ENCODE measurements around the gene MUC2. TPM values are rescaled to one million over a fixed set of nuclear protein-coding genes. Genes with fewer than 3 reads are reported as not detected.

Gene MUC2
- total RNA-seq, 1 experiment from 2014 or later = not detected

- H3K27me3 ChIP-seq (replicated peaks; ENCODE audit: insufficient read depth, low read depth, low read length, poor library complexity) = no peaks in the 10 kb centered on the region
- intact Hi-C loops (cut with micrococcal nuclease; ENCODE audit: unreplicated experiment) = no loop called here
- H3K27ac ChIP-seq (ENCODE audit: low read depth, low read length, poor library complexity, severe bottlenecking) = no peak overlapping the region
- no peaks in the 10 kb centered on the region for H3K4me1 ChIP-seq (ENCODE audit: insufficient read depth, low read length, poor library complexity, severe bottlenecking)
- TF ChIP-seq CTCF (conservative IDR thresholded peaks at IDR 0.05; ENCODE audit: low read depth, low read length) (no peak), EZH2 (IDR thresholded peaks at IDR 0.05; ENCODE audit: borderline replicate concordance, low read depth, low read length, poor library complexity, severe bottlenecking) (no peak)
- POLR2A ChIA-PET (ENCODE audit: low non-redundant PET) = no interaction called here
- no peak overlapping the region for H3K4me3 ChIP-seq (ENCODE audit: low read depth, low read length, poor library complexity, severe bottlenecking)
- H3K36me3 ChIP-seq (ENCODE audit: insufficient read depth, low read length, poor library complexity, severe bottlenecking) = no peaks in the 10 kb centered on the region
- CTCF ChIA-PET = no interaction called here
- no peak for DNase-seq (ENCODE audit: low spot score)
- BruUV-seq (replicated peaks) = no TSS peak
- no peaks in the 10 kb centered on the region for H3K9me3 ChIP-seq (ENCODE audit: low read depth, low read length, poor library complexity, severe bottlenecking)
These were observed 44.6 kb upstream of the MUC2 start for GRCh38 chr11:1030086-1030485.

DNA sequence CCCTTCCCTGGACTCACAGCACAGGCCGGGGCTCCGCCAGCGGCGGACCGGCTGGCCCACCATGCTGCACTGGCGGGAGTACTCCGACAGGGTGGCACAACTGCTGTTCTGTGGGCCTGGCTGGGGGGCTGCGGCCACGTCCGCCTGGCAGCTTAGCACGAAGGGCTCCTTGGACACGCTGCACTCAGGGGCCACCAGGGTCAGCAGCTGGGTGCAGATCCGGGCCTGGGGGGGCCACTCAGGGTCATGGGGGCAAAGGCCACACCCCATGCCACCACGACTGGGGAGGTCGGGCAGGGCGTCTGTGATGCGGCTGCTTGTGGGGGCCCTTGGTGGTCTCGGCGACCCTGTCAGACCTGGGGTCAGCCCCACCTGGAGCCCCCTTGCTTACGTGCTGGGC lies 44.1 kb upstream of the MUC2 start:
- Histone ChIP-seq H3K4me1 (ENCODE audit: insufficient read depth, low read length, poor library complexity, severe bottlenecking) (no peaks in the 10 kb centered on the region), H3K27me3 (replicated peaks; ENCODE audit: insufficient read depth, low read depth, low read length, poor library complexity) (no peaks in the 10 kb centered on the region), H3K9me3 (ENCODE audit: low read depth, low read length, poor library complexity, severe bottlenecking) (no peaks in the 10 kb centered on the region), H3K4me3 (ENCODE audit: low read depth, low read length, poor library complexity, severe bottlenecking) (no peak overlapping the region), H3K36me3 (ENCODE audit: insufficient read depth, low read length, poor library complexity, severe bottlenecking) (no peaks in the 10 kb centered on the region), H3K27ac (ENCODE audit: low read depth, low read length, poor library complexity, severe bottlenecking) (no peak overlapping the region)
- POLR2A ChIA-PET (ENCODE audit: low non-redundant PET) = no interaction called here
- TF ChIP-seq EZH2 (IDR thresholded peaks at IDR 0.05; ENCODE audit: borderline replicate concordance, low read depth, low read length, poor library complexity, severe bottlenecking) (no peak), CTCF (conservative IDR thresholded peaks at IDR 0.05; ENCODE audit: low read depth, low read length) (no peak)
- no peak for DNase-seq (ENCODE audit: low spot score)
- no TSS peak for BruUV-seq (replicated peaks)
- intact Hi-C loops (cut with micrococcal nuclease; ENCODE audit: unreplicated experiment) = no loop called here
- CTCF ChIA-PET = no interaction called here

DNA sequence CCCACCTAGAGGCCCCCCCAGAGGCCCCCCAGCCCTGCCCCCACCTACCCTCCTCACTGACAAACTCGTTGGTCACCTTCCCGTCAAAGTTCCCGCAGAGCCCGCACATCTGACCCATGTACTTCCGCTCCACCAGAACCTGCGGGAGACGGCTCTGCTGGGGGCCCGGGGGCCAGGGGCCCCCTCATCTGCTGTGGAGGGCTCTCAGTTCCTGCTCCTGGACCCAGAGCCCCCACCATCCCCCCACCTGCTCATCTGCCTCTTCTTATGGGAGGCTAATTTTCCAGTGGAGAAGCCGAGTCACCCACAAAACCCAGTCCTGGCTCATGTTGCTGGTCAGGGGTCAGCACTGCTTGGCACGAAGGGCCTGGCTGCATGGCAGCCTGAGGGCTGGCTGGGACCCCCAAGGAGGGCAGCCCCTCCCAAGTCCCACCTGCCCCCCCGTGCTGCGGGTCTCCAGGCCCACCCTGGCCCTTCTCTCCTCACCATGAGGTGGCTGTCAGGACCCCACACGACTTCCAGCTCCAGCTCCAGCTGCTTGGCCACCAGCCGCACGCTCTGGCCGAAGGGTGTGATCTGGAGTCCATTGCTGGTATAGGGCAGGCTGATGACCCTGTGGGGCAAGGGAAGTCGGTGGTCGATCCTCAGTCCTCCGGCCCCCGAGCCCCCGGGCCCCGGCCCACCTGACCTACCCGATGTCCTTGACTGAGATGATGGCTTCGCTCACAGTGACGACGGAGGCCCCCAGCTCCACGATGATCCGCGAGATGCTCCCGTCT lies 43.4 kb upstream of the MUC2 start:
- Histone ChIP-seq H3K4me1 (ENCODE audit: insufficient read depth, low read length, poor library complexity, severe bottlenecking) (no peaks in the 10 kb centered on the region), H3K27me3 (replicated peaks; ENCODE audit: insufficient read depth, low read depth, low read length, poor library complexity) (no peaks in the 10 kb centered on the region), H3K27ac (ENCODE audit: low read depth, low read length, poor library complexity, severe bottlenecking) (no peak overlapping the region), H3K4me3 (ENCODE audit: low read depth, low read length, poor library complexity, severe bottlenecking) (no peak overlapping the region), H3K9me3 (ENCODE audit: low read depth, low read length, poor library complexity, severe bottlenecking) (no peaks in the 10 kb centered on the region), H3K36me3 (ENCODE audit: insufficient read depth, low read length, poor library complexity, severe bottlenecking) (no peaks in the 10 kb centered on the region)
- intact Hi-C loops (cut with micrococcal nuclease; ENCODE audit: unreplicated experiment) = no loop called here
- no TSS peak for BruUV-seq (replicated peaks)
- ChIA-PET POLR2A (ENCODE audit: low non-redundant PET) (no interaction called here), CTCF (no interaction called here)
- TF ChIP-seq CTCF (conservative IDR thresholded peaks at IDR 0.05; ENCODE audit: low read depth, low read length) = no peak
- TF ChIP-seq EZH2 (IDR thresholded peaks at IDR 0.05; ENCODE audit: borderline replicate concordance, low read depth, low read length, poor library complexity, severe bottlenecking) = no peak
- DNase-seq (ENCODE audit: low spot score) = no peak
